Measurements from ENCODE around the gene SSTR1. TPM values are rescaled to one million over a fixed set of nuclear protein-coding genes. Genes with fewer than 3 reads are reported as not detected.

The SSTR1 gene
- total and polyA plus RNA-seq, 9 donors = under 0.01 to 0.94 (median 0.28) TPM

GRCh38 chr14:38233218-38233617, 25.5 kb downstream of the SSTR1 start:
- H3K9me3 ChIP-seq (replicated peaks; ENCODE audit: control insufficient read depth, low read depth, low read length) = no peaks in the 10 kb centered on the region
- H3K27ac ChIP-seq (ENCODE audit: low read length) = no peak overlapping the region
- no peaks in the 10 kb centered on the region for H3K27me3 ChIP-seq (ENCODE audit: control insufficient read depth, insufficient read depth, low read length)
- H3K36me3 ChIP-seq (ENCODE audit: control insufficient read depth, insufficient read depth, low read length) = no peaks in the 10 kb centered on the region
- 92% methylated on average over 3 of the region's 5 CpGs for WGBS (ENCODE audit: insufficient coverage)
- H3K4me3 ChIP-seq (ENCODE audit: low read length) = no peak overlapping the region
- no peak for DNase-seq
- H3K4me1 ChIP-seq (ENCODE audit: control insufficient read depth, insufficient read depth, low read length) = no peaks in the 10 kb centered on the region

GRCh38 chr14:38238332-38238731, 30.6 kb downstream of the SSTR1 start:
- no peaks in the 10 kb centered on the region for H3K4me1 ChIP-seq (ENCODE audit: control insufficient read depth, insufficient read depth, low read length)
- no peaks in the 10 kb centered on the region for H3K9me3 ChIP-seq (replicated peaks; ENCODE audit: control insufficient read depth, low read depth, low read length)
- H3K4me3 ChIP-seq (ENCODE audit: low read length) = no peak overlapping the region
- H3K36me3 ChIP-seq (ENCODE audit: control insufficient read depth, insufficient read depth, low read length) = no peaks in the 10 kb centered on the region
- no peak for DNase-seq
- no peak overlapping the region for H3K27ac ChIP-seq (ENCODE audit: low read length)
- WGBS (ENCODE audit: insufficient coverage) = no CpG with 5 or more reads among the region's 1 CpG
- H3K27me3 ChIP-seq (ENCODE audit: control insufficient read depth, insufficient read depth, low read length) = no peaks in the 10 kb centered on the region

GRCh38 chr14:38238878-38239277, 31.2 kb downstream of the SSTR1 start:
- H3K9me3 ChIP-seq (replicated peaks; ENCODE audit: control insufficient read depth, low read depth, low read length) = no peaks in the 10 kb centered on the region
- H3K27me3 ChIP-seq (ENCODE audit: control insufficient read depth, insufficient read depth, low read length) = no peaks in the 10 kb centered on the region
- DNase-seq = no peak
- no peaks in the 10 kb centered on the region for H3K36me3 ChIP-seq (ENCODE audit: control insufficient read depth, insufficient read depth, low read length)
- H3K4me3 ChIP-seq (ENCODE audit: low read length) = no peak overlapping the region
- no peaks in the 10 kb centered on the region for H3K4me1 ChIP-seq (ENCODE audit: control insufficient read depth, insufficient read depth, low read length)
- H3K27ac ChIP-seq (ENCODE audit: low read length) = no peak overlapping the region

GRCh38 chr14:38243696-38244240, 36.1 kb downstream of the SSTR1 start:
- no peak for DNase-seq
- Histone ChIP-seq H3K4me1 (ENCODE audit: control insufficient read depth, insufficient read depth, low read length) (no peaks in the 10 kb centered on the region), H3K4me3 (ENCODE audit: low read length) (no peak overlapping the region), H3K36me3 (ENCODE audit: control insufficient read depth, insufficient read depth, low read length) (no peaks in the 10 kb centered on the region), H3K9me3 (replicated peaks; ENCODE audit: control insufficient read depth, low read depth, low read length) (no peaks in the 10 kb centered on the region), H3K27me3 (ENCODE audit: control insufficient read depth, insufficient read depth, low read length) (no peaks in the 10 kb centered on the region), H3K27ac (ENCODE audit: low read length) (no peak overlapping the region)
- no CpG with 5 or more reads among the region's 1 CpG for WGBS (ENCODE audit: insufficient coverage)

- H3K27ac ChIP-seq (ENCODE audit: low read length) = no peak overlapping the region
- no peaks in the 10 kb centered on the region for H3K27me3 ChIP-seq (ENCODE audit: control insufficient read depth, insufficient read depth, low read length)
- no peaks in the 10 kb centered on the region for H3K36me3 ChIP-seq (ENCODE audit: control insufficient read depth, insufficient read depth, low read length)
- no peaks in the 10 kb centered on the region for H3K4me1 ChIP-seq (ENCODE audit: control insufficient read depth, insufficient read depth, low read length)
- WGBS (ENCODE audit: insufficient coverage) = no CpG with 5 or more reads among the region's 3 CpGs
- no peak for DNase-seq
- H3K4me3 ChIP-seq (ENCODE audit: low read length) = no peak overlapping the region
- no peaks in the 10 kb centered on the region for H3K9me3 ChIP-seq (replicated peaks; ENCODE audit: control insufficient read depth, low read depth, low read length)
These were observed 40.8 kb downstream of the SSTR1 start for GRCh38 chr14:38248321-38249028.

GRCh38 chr14:38250331-38250730, 42.6 kb downstream of the SSTR1 start:
- no peaks in the 10 kb centered on the region for H3K9me3 ChIP-seq (replicated peaks; ENCODE audit: control insufficient read depth, low read depth, low read length)
- H3K4me1 ChIP-seq (ENCODE audit: control insufficient read depth, insufficient read depth, low read length) = peaks cover 6% of the 10 kb centered on the region
- peaks cover 11% of the 10 kb centered on the region for H3K27me3 ChIP-seq (ENCODE audit: control insufficient read depth, insufficient read depth, low read length)
- DNase-seq = peak; percentile 5
- no peak overlapping the region for H3K4me3 ChIP-seq (ENCODE audit: low read length)
- H3K36me3 ChIP-seq (ENCODE audit: control insufficient read depth, insufficient read depth, low read length) = no peaks in the 10 kb centered on the region
- H3K27ac ChIP-seq (ENCODE audit: low read length) = no peak overlapping the region

GRCh38 chr14:38252066-38252710, 44.5 kb downstream of the SSTR1 start:
- no CpG with 5 or more reads among the region's 4 CpGs for WGBS (ENCODE audit: insufficient coverage)
- Histone ChIP-seq H3K27me3 (ENCODE audit: control insufficient read depth, insufficient read depth, low read length) (peaks cover 19% of the 10 kb centered on the region), H3K4me1 (ENCODE audit: control insufficient read depth, insufficient read depth, low read length) (peaks cover 8% of the 10 kb centered on the region), H3K9me3 (replicated peaks; ENCODE audit: control insufficient read depth, low read depth, low read length) (no peaks in the 10 kb centered on the region), H3K4me3 (ENCODE audit: low read length) (no peak overlapping the region), H3K27ac (ENCODE audit: low read length) (no peak overlapping the region), H3K36me3 (ENCODE audit: control insufficient read depth, insufficient read depth, low read length) (no peaks in the 10 kb centered on the region)
- DNase-seq = no peak

GRCh38 chr14:38253676-38254075, 46.0 kb downstream of the SSTR1 start:
- no peaks in the 10 kb centered on the region for H3K36me3 ChIP-seq (ENCODE audit: control insufficient read depth, insufficient read depth, low read length)
- peaks cover 19% of the 10 kb centered on the region for H3K27me3 ChIP-seq (ENCODE audit: control insufficient read depth, insufficient read depth, low read length)
- 80% methylated on average over 1 of the region's 4 CpGs for WGBS (ENCODE audit: insufficient coverage)
- peak overlapping the region; percentile 38 for H3K27ac ChIP-seq (ENCODE audit: low read length)
- DNase-seq = no peak
- peaks cover 8% of the 10 kb centered on the region for H3K4me1 ChIP-seq (ENCODE audit: control insufficient read depth, insufficient read depth, low read length)
- H3K4me3 ChIP-seq (ENCODE audit: low read length) = peak overlapping the region; percentile 25
- H3K9me3 ChIP-seq (replicated peaks; ENCODE audit: control insufficient read depth, low read depth, low read length) = no peaks in the 10 kb centered on the region

- H3K9me3 ChIP-seq (replicated peaks; ENCODE audit: control insufficient read depth, low read depth, low read length) = no peaks in the 10 kb centered on the region
- peak overlapping the region; percentile 92 for H3K27ac ChIP-seq (ENCODE audit: low read length)
- 14% methylated on average over 40 of the region's 44 CpGs for WGBS (ENCODE audit: insufficient coverage)
These were observed 47.1 kb downstream of the SSTR1 start for GRCh38 chr14:38254571-38255407.

GRCh38 chr14:38255408-38255672, 47.6 kb downstream of the SSTR1 start:
- Histone ChIP-seq H3K4me3 (ENCODE audit: low read length) (peak overlapping the region; percentile 68), H3K9me3 (replicated peaks; ENCODE audit: control insufficient read depth, low read depth, low read length) (no peaks in the 10 kb centered on the region), H3K27me3 (ENCODE audit: control insufficient read depth, insufficient read depth, low read length) (peaks cover 19% of the 10 kb centered on the region), H3K36me3 (ENCODE audit: control insufficient read depth, insufficient read depth, low read length) (no peaks in the 10 kb centered on the region), H3K27ac (ENCODE audit: low read length) (peak overlapping the region; percentile 92), H3K4me1 (ENCODE audit: control insufficient read depth, insufficient read depth, low read length) (peaks cover 8% of the 10 kb centered on the region)
- under 1% methylated on average over 29 of the region's 29 CpGs for WGBS (ENCODE audit: insufficient coverage)
- DNase-seq = no peak

More at GRCh38 chr14:38254571-38255407, 47.1 kb downstream of the SSTR1 start:
- Histone ChIP-seq H3K4me3 (ENCODE audit: low read length) (peak overlapping the region; percentile 68), H3K36me3 (ENCODE audit: control insufficient read depth, insufficient read depth, low read length) (no peaks in the 10 kb centered on the region), H3K4me1 (ENCODE audit: control insufficient read depth, insufficient read depth, low read length) (peaks cover 8% of the 10 kb centered on the region), H3K27me3 (ENCODE audit: control insufficient read depth, insufficient read depth, low read length) (peaks cover 19% of the 10 kb centered on the region)
- DNase-seq = peak; percentile 45

Measured in muscle of leg (tissue), 11 donors.